ENCODE measurements around the gene ADSS2.

Gene ADSS2

DNA sequence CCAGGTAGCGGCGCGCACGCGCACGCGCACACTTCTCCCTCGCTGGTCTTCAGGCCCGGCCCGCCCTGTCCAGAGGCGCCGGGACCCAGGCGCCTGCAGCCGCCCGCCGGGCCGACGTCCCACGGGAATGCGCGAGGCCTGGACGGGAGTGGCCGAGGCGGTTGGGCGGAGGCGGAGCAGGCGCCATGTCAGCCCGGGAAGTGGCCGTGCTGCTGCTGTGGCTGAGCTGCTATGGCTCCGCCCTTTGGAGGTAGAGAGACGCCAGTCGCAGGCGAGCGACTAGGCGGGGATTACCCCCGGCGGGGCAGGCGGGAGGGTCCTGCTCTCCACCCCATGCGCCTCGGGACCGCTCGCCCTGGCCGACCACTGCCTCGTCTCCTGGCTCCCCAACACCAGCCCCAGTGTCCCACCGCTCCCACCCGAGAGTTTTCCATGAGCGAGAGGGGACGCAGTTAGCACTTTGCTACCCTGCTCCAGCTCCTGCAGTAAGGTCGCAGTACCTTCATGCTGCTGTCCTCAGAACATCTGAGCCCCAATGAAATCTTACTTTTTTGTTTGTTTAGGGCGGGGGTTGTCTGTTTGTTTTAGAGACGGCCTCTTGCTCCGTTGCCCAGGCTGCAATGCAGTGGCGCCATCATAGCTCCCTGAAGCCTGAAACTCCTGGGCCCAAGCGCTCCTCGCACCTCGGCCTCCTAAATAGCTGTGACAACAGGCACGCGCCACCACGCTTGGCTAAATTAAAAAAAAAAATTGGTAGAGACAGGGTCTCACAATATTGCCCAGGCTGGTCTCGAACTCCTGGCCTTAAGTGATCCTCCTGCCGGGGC, 9.7 kb upstream of the ADSS2 start, which contains the start of gene CATSPERE (continued):
- peak; percentile 92 for TF ChIP-seq SP2 (tag by site-specific recombination; IDR thresholded peaks at IDR 0.05)
- TF ChIP-seq, protein P1, sequence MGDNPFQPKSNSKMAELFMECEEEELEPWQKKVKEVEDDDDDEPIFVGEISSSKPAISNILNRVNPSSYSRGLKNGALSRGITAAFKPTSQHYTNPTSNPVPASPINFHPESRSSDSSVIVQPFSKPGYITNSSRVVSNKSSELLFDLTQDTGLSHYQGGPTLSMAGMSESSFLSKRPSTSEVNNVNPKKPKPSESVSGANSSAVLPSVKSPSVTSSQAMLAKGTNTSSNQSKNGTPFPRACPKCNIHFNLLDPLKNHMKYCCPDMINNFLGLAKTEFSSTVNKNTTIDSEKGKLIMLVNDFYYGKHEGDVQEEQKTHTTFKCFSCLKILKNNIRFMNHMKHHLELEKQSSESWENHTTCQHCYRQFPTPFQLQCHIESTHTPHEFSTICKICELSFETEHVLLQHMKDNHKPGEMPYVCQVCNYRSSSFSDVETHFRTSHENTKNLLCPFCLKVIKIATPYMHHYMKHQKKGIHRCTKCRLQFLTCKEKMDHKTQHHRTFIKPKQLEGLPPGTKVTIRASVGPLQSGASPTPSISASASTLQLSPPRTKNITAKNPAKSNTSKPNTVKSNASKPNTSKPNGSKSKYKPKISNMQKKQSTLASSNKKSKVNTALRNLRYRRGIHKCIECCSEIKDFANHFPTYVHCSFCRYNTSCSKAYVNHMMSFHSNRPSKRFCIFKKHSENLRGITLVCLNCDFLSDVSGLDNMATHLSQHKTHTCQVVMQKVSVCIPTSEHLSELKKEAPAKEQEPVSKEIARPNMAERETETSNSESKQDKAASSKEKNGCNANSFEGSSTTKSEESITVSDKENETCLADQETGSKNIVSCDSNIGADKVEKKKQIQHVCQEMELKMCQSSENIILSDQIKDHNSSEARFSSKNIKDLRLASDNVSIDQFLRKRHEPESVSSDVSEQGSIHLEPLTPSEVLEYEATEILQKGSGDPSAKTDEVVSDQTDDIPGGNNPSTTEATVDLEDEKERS (tag by site-specific recombination; IDR thresholded peaks at IDR 0.05): no peak
- TF ChIP-seq ZFP69B (tag by site-specific recombination; IDR thresholded peaks at IDR 0.05): peak; percentile 90; the same call in 1 of the 2 replicates

DNA sequence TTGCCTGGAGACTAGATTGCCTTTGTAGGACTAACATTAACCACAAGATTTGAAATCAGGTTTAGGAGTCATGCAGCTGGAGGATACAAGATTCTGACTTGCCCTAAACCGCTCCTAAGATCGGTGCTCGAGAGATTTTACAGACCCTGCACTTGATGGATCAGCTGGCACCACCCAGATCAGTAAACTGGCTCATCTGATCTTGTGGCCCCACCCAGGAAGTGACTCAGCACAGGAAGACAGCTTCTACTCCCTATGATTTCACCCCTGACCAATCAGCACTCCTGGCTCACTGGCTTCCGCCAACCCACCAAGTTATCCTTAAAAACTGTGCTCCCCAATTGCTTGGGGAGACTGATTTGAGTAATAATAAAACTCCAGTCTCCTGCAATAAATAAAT, 8.5 kb upstream of the ADSS2 start:
- H3K36me3 ChIP-seq (ENCODE audit: control insufficient read depth in 2 of 2, insufficient read depth in 1 of 2, low read length in 2 of 2): no peaks in the 10 kb centered on the region
- CTCF ChIA-PET: no interaction called here
- H3K9me3 ChIP-seq (ENCODE audit: control insufficient read depth, insufficient read depth, low read depth, low read length): no peaks in the 10 kb centered on the region
- POLR2A ChIA-PET: interaction anchor here (1.4 kb wide), 1 partner anchor 9 kb away, joined by 4 read pairs; no protein-coding TSS in a partner anchor
- H3K27ac ChIP-seq (ENCODE audit: extremely low read depth, low read depth, low read length): no peak overlapping the region
- no peaks in the 10 kb centered on the region for H3K4me1 ChIP-seq (ENCODE audit: control insufficient read depth, insufficient read depth, low read length)
- no peak overlapping the region for H3K4me3 ChIP-seq (ENCODE audit: low read depth, low read length)
- TF ChIP-seq, protein P2, sequence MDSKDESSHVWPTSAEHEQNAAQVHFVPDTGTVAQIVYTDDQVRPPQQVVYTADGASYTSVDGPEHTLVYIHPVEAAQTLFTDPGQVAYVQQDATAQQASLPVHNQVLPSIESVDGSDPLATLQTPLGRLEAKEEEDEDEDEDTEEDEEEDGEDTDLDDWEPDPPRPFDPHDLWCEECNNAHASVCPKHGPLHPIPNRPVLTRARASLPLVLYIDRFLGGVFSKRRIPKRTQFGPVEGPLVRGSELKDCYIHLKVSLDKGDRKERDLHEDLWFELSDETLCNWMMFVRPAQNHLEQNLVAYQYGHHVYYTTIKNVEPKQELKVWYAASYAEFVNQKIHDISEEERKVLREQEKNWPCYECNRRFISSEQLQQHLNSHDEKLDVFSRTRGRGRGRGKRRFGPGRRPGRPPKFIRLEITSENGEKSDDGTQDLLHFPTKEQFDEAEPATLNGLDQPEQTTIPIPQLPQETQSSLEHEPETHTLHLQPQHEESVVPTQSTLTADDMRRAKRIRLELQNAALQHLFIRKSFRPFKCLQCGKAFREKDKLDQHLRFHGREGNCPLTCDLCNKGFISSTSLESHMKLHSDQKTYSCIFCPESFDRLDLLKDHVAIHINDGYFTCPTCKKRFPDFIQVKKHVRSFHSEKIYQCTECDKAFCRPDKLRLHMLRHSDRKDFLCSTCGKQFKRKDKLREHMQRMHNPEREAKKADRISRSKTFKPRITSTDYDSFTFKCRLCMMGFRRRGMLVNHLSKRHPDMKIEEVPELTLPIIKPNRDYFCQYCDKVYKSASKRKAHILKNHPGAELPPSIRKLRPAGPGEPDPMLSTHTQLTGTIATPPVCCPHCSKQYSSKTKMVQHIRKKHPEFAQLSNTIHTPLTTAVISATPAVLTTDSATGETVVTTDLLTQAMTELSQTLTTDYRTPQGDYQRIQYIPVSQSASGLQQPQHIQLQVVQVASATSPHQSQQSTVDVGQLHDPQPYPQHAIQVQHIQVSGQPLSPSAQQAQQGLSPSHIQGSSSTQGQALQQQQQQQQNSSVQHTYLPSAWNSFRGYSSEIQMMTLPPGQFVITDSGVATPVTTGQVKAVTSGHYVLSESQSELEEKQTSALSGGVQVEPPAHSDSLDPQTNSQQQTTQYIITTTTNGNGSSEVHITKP (tag by site-specific recombination; IDR thresholded peaks at IDR 0.05): no peak
- TF ChIP-seq ZBTB17 (tag by site-specific recombination; IDR thresholded peaks at IDR 0.05) (peak; percentile 66), PRDM1 (tag by site-specific recombination; IDR thresholded peaks at IDR 0.05) (no peak), ZBTB1 (tag by site-specific recombination; IDR thresholded peaks at IDR 0.05) (no peak), TRIM28 (IDR thresholded peaks at IDR 0.05; ENCODE audit: borderline replicate concordance, low read length) (no peak), ZNF530 (tag by site-specific recombination; IDR thresholded peaks at IDR 0.05; ENCODE audit: low read depth) (no peak), ZNF600 (tag by site-specific recombination; IDR thresholded peaks at IDR 0.05) (no peak), RBAK (tag by site-specific recombination; IDR thresholded peaks at IDR 0.05) (no peak), ZNF624 (tag by site-specific recombination; IDR thresholded peaks at IDR 0.05) (no peak)
- TF ChIP-seq, protein P3, sequence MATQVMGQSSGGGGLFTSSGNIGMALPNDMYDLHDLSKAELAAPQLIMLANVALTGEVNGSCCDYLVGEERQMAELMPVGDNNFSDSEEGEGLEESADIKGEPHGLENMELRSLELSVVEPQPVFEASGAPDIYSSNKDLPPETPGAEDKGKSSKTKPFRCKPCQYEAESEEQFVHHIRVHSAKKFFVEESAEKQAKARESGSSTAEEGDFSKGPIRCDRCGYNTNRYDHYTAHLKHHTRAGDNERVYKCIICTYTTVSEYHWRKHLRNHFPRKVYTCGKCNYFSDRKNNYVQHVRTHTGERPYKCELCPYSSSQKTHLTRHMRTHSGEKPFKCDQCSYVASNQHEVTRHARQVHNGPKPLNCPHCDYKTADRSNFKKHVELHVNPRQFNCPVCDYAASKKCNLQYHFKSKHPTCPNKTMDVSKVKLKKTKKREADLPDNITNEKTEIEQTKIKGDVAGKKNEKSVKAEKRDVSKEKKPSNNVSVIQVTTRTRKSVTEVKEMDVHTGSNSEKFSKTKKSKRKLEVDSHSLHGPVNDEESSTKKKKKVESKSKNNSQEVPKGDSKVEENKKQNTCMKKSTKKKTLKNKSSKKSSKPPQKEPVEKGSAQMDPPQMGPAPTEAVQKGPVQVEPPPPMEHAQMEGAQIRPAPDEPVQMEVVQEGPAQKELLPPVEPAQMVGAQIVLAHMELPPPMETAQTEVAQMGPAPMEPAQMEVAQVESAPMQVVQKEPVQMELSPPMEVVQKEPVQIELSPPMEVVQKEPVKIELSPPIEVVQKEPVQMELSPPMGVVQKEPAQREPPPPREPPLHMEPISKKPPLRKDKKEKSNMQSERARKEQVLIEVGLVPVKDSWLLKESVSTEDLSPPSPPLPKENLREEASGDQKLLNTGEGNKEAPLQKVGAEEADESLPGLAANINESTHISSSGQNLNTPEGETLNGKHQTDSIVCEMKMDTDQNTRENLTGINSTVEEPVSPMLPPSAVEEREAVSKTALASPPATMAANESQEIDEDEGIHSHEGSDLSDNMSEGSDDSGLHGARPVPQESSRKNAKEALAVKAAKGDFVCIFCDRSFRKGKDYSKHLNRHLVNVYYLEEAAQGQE (tag by site-specific recombination; IDR thresholded peaks at IDR 0.05): no peak
- TF ChIP-seq, protein P4, sequence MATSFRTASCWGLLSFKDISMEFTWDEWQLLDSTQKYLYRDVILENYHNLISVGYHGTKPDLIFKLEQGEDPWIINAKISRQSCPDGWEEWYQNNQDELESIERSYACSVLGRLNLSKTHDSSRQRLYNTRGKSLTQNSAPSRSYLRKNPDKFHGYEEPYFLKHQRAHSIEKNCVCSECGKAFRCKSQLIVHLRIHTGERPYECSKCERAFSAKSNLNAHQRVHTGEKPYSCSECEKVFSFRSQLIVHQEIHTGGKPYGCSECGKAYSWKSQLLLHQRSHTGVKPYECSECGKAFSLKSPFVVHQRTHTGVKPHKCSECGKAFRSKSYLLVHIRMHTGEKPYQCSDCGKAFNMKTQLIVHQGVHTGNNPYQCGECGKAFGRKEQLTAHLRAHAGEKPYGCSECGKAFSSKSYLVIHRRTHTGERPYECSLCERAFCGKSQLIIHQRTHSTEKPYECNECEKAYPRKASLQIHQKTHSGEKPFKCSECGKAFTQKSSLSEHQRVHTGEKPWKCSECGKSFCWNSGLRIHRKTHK (tag by site-specific recombination; IDR thresholded peaks at IDR 0.05): no peak
- TF ChIP-seq, protein P5, sequence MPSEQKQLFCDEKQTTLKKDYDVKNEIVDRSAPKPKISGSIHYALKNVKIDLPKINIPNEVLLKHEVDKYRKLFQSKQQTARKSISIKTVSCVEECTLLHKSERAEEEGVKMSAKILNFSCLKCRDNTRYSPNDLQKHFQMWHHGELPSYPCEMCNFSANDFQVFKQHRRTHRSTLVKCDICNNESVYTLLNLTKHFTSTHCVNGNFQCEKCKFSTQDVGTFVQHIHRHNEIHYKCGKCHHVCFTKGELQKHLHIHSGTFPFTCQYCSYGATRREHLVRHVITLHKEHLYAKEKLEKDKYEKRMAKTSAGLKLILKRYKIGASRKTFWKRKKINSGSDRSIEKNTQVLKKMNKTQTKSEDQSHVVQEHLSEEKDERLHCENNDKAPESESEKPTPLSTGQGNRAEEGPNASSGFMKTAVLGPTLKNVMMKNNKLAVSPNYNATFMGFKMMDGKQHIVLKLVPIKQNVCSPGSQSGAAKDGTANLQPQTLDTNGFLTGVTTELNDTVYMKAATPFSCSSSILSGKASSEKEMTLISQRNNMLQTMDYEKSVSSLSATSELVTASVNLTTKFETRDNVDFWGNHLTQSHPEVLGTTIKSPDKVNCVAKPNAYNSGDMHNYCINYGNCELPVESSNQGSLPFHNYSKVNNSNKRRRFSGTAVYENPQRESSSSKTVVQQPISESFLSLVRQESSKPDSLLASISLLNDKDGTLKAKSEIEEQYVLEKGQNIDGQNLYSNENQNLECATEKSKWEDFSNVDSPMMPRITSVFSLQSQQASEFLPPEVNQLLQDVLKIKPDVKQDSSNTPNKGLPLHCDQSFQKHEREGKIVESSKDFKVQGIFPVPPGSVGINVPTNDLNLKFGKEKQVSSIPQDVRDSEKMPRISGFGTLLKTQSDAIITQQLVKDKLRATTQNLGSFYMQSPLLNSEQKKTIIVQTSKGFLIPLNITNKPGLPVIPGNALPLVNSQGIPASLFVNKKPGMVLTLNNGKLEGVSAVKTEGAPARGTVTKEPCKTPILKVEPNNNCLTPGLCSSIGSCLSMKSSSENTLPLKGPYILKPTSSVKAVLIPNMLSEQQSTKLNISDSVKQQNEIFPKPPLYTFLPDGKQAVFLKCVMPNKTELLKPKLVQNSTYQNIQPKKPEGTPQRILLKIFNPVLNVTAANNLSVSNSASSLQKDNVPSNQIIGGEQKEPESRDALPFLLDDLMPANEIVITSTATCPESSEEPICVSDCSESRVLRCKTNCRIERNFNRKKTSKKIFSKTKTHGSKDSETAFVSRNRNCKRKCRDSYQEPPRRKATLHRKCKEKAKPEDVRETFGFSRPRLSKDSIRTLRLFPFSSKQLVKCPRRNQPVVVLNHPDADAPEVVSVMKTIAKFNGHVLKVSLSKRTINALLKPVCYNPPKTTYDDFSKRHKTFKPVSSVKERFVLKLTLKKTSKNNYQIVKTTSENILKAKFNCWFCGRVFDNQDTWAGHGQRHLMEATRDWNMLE (tag by site-specific recombination; conservative IDR thresholded peaks at IDR 0.05; ENCODE audit: low read depth): 0 out of 2 replicates have a peak, but pooled peaks have one; percentile 14
- TF ChIP-seq, protein P6, sequence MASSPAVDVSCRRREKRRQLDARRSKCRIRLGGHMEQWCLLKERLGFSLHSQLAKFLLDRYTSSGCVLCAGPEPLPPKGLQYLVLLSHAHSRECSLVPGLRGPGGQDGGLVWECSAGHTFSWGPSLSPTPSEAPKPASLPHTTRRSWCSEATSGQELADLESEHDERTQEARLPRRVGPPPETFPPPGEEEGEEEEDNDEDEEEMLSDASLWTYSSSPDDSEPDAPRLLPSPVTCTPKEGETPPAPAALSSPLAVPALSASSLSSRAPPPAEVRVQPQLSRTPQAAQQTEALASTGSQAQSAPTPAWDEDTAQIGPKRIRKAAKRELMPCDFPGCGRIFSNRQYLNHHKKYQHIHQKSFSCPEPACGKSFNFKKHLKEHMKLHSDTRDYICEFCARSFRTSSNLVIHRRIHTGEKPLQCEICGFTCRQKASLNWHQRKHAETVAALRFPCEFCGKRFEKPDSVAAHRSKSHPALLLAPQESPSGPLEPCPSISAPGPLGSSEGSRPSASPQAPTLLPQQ (tag by site-specific recombination; IDR thresholded peaks at IDR 0.05): no peak
